Gastrocnemius medialis (tissue), 4 donors: ENCODE data around the gene RMDN2. TPM values are rescaled to one million over a fixed set of nuclear protein-coding genes. Genes with fewer than 3 reads are reported as not detected.

Experiments
- ATAC-seq, 2 donors: fragments of 150-250 bp; one replicate each; pipeline ENCODE4 v1.9.1; 2016
- DNase-seq, 2 donors: peaks; one replicate each; pipeline ENCODE4 v3.0.0-alpha.2; 2019
- H3K27ac ChIP-seq, 4 donors: fragments of 200-600 bp; sonication (generic); 1 replicate in 1 of 4; 2 replicates in 3 of 4; pipeline ENCODE4 v1.5.1; 2016 to 2018; ENCODE audit warnings: mild to moderate bottlenecking in 2 of 4, moderate library complexity in 1 of 4
- H3K27me3 ChIP-seq, 3 donors: fragments of 200-600 bp; sonication (generic) in 2 of 3; 1 replicate in 1 of 3; 2 replicates in 2 of 3; pipeline versions ENCODE4 v1.5.1 to v1.6.0; 2016 to 2019; ENCODE audit warnings: mild to moderate bottlenecking in 1 of 3, moderate library complexity in 1 of 3
- H3K36me3 ChIP-seq, 2 donors: fragments of 200-600 bp; sonication (generic) in 1 of 2; one replicate each; pipeline ENCODE4 v1.5.1; 2017 to 2018
- H3K4me1 ChIP-seq, 2 donors: fragments of 200-600 bp; sonication (generic) in 1 of 2; one replicate each; pipeline ENCODE4 v1.5.1; 2016 to 2017; ENCODE audit warnings: mild to moderate bottlenecking in 2 of 2
- H3K4me3 ChIP-seq, 4 donors: fragments of 200-600 bp; sonication (generic) in 3 of 4; 1 replicate in 1 of 4; 2 replicates in 3 of 4; pipeline ENCODE4 v1.5.1; 2016 to 2019; ENCODE audit warnings: mild to moderate bottlenecking in 2 of 4
- H3K9me3 ChIP-seq, 3 donors: fragments of 200-600 bp; sonication (generic) in 2 of 3; 1 replicate in 1 of 3; 2 replicates in 2 of 3; pipeline ENCODE4 v1.5.1; 2016 to 2019
- CTCF ChIP-seq, 5 experiments: fragments of 450-650 bp in 3 of 5; fragments of 200-600 bp in 2 of 5; sonication (generic) in 2 of 5; IDR thresholded peaks in 4 of 5; conservative IDR thresholded peaks in 1 of 5; 1 replicate in 4 of 5; 2 replicates in 1 of 5; pipeline ENCODE4 v1.5.1; 2016 to 2019; ENCODE audit warnings: antibody characterized with exemption in 5 of 5, mild to moderate bottlenecking in 3 of 5, moderate library complexity in 3 of 5
- POLR2A ChIP-seq, 2 donors: fragments of 450-650 bp; IDR thresholded peaks; one replicate each; pipeline ENCODE4 v1.6.1; 2017; ENCODE audit warnings: antibody characterized with exemption in 2 of 2, mild to moderate bottlenecking in 2 of 2, moderate library complexity in 2 of 2
- in situ Hi-C, 4 donors: fragments of 200-750 bp; cut with MboI; loops; one replicate each; pipeline versions ENCODE4 v1.15.0 to v1.8.0; 2017; ENCODE audit warnings: low sequenced_read_pairs in 4 of 4
- intact Hi-C: fragments of 100-400 bp; cut with DNase I; formaldehyde crosslinking; loops from one replicate; pipeline ENCODE4 v1.15.1; 2023; ENCODE audit warnings: low total_unique reads
- total RNA-seq, 4 donors: library from RNA; depleted of rRNA; stranded (reverse); fragments of >200 nt; gene quantifications; one replicate each; pipeline versions ENCODE4 v1.1.0 to v1.2.3, GENCODE V29; 2016

RMDN2 gene
- total RNA-seq, 4 donors from 2014 or later: 2.7 to 6.3 (median 3.3) TPM

- intact Hi-C loops (no loop called here), in situ Hi-C loops (loop anchor here in 2 of 4 donors (25.0 kb wide), 1 partner anchor 732 kb away; the partner anchor contains the start of gene EIF2AK2 (in 2 of the 2))
- no peak for ATAC-seq
- Histone ChIP-seq H3K4me1 (no peaks in the 10 kb centered on the region), H3K9me3 (no peaks in the 10 kb centered on the region), H3K27ac (no peak overlapping the region), H3K36me3 (no peaks in the 10 kb centered on the region), H3K27me3 (no peaks in the 10 kb centered on the region), H3K4me3 (no peak overlapping the region)
- no peak for DNase-seq
- TF ChIP-seq POLR2A (IDR thresholded peaks at IDR 0.05) (no peak), CTCF (IDR thresholded peaks at IDR 0.05 in 4 of 5, conservative IDR thresholded peaks at IDR 0.05 in 1 of 5) (no peak)
Measured at GRCh38 chr2:37894047-37894446, 31.0 kb upstream of the RMDN2 start.

GRCh38 chr2:37894601-37895000 lies 30.5 kb upstream of the RMDN2 start:
- Histone ChIP-seq H3K27ac (no peak overlapping the region), H3K4me1 (no peaks in the 10 kb centered on the region), H3K36me3 (no peaks in the 10 kb centered on the region), H3K9me3 (no peaks in the 10 kb centered on the region), H3K27me3 (no peaks in the 10 kb centered on the region), H3K4me3 (no peak overlapping the region)
- no peak for ATAC-seq
- TF ChIP-seq POLR2A (IDR thresholded peaks at IDR 0.05): no peak
- TF ChIP-seq CTCF (IDR thresholded peaks at IDR 0.05 in 4 of 5, conservative IDR thresholded peaks at IDR 0.05 in 1 of 5): no peak
- intact Hi-C loops (no loop called here), in situ Hi-C loops (loop anchor here in 2 of 4 donors (25.0 kb wide), 1 partner anchor 732 kb away; the partner anchor contains the start of gene EIF2AK2 (in 2 of the 2))
- DNase-seq: no peak

- intact Hi-C loops (no loop called here), in situ Hi-C loops (loop anchor here in 2 of 4 donors (25.0 kb wide), 1 partner anchor 733 kb away; the partner anchor contains the start of gene EIF2AK2 (in 2 of the 2))
- Histone ChIP-seq H3K4me1 (no peaks in the 10 kb centered on the region), H3K27me3 (no peaks in the 10 kb centered on the region), H3K36me3 (no peaks in the 10 kb centered on the region), H3K27ac (no peak overlapping the region), H3K9me3 (no peaks in the 10 kb centered on the region), H3K4me3 (no peak overlapping the region)
- TF ChIP-seq CTCF (IDR thresholded peaks at IDR 0.05 in 4 of 5, conservative IDR thresholded peaks at IDR 0.05 in 1 of 5) (no peak), POLR2A (IDR thresholded peaks at IDR 0.05) (no peak)
- no peak for ATAC-seq
- DNase-seq: no peak
Measured at GRCh38 chr2:37895140-37895539, 29.9 kb upstream of the RMDN2 start.

GRCh38 chr2:37896319-37896718 lies 28.8 kb upstream of the RMDN2 start:
- intact Hi-C loops (no loop called here), in situ Hi-C loops (loop anchor here in 2 of 4 donors (25.0 kb wide), 1 partner anchor 734 kb away; the partner anchor contains the start of gene EIF2AK2 (in 2 of the 2))
- TF ChIP-seq POLR2A (IDR thresholded peaks at IDR 0.05) (no peak), CTCF (IDR thresholded peaks at IDR 0.05 in 4 of 5, conservative IDR thresholded peaks at IDR 0.05 in 1 of 5) (no peak)

GRCh38 chr2:37897511-37897910 lies 27.6 kb upstream of the RMDN2 start:
- no peaks in the 10 kb centered on the region for H3K9me3 ChIP-seq
- H3K4me1 ChIP-seq: no peaks in the 10 kb centered on the region
- DNase-seq (no peak), ATAC-seq (no peak)
- no peaks in the 10 kb centered on the region for H3K36me3 ChIP-seq
- in situ Hi-C loops: loop anchor here in 2 of 4 donors (25.0 kb wide), 1 partner anchor 735 kb away; the partner anchor contains the start of gene EIF2AK2 (in 2 of the 2)
- TF ChIP-seq POLR2A (IDR thresholded peaks at IDR 0.05) (no peak), CTCF (IDR thresholded peaks at IDR 0.05 in 4 of 5, conservative IDR thresholded peaks at IDR 0.05 in 1 of 5) (no peak)
- no peak overlapping the region for H3K4me3 ChIP-seq
- H3K27ac ChIP-seq: no peak overlapping the region
- no peaks in the 10 kb centered on the region for H3K27me3 ChIP-seq
- intact Hi-C loops: no loop called here

More at GRCh38 chr2:37896319-37896718, 28.8 kb upstream of the RMDN2 start:
- no peaks in the 10 kb centered on the region for H3K36me3 ChIP-seq
- ATAC-seq: no peak
- no peaks in the 10 kb centered on the region for H3K9me3 ChIP-seq
- H3K27ac ChIP-seq: no peak overlapping the region
- no peak overlapping the region for H3K4me3 ChIP-seq
- no peaks in the 10 kb centered on the region for H3K27me3 ChIP-seq
- no peak for DNase-seq
- H3K4me1 ChIP-seq: no peaks in the 10 kb centered on the region
